RKO (cell line): ENCODE data around the gene ARRB1.
"Not testable (repeated sequence)": the region's sequence is repeated elsewhere in the genome, so short reads cannot be mapped to it uniquely, and the experiment has no call there.

ENCODE experiments used
- DNase-seq: peaks from one replicate; pipeline ENCODE4 v3.0.0-alpha.2; 2016; ENCODE audit warnings: low spot score

The ARRB1 gene

DNA sequence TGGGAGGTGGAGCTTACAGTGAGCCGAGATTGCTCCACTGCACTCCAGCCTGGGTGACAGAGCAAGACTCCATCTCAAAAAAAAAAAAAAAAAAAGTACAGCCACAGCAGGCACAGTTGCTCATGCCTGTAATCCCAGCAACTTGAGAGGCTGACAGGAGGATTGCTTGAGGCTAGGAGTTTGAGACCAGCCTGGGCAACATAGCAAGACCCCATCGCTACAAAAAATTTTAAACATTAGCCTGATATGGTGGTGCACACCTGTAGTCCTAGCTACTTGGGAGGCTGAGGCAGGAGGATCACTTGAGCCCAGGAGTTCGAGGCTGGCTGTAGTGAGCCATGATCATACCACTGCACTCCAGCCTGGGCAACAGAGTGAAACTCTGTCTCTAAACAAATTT lies 76.7 kb downstream of the ARRB1 start:
- not testable (repeated sequence) for DNase-seq

DNA sequence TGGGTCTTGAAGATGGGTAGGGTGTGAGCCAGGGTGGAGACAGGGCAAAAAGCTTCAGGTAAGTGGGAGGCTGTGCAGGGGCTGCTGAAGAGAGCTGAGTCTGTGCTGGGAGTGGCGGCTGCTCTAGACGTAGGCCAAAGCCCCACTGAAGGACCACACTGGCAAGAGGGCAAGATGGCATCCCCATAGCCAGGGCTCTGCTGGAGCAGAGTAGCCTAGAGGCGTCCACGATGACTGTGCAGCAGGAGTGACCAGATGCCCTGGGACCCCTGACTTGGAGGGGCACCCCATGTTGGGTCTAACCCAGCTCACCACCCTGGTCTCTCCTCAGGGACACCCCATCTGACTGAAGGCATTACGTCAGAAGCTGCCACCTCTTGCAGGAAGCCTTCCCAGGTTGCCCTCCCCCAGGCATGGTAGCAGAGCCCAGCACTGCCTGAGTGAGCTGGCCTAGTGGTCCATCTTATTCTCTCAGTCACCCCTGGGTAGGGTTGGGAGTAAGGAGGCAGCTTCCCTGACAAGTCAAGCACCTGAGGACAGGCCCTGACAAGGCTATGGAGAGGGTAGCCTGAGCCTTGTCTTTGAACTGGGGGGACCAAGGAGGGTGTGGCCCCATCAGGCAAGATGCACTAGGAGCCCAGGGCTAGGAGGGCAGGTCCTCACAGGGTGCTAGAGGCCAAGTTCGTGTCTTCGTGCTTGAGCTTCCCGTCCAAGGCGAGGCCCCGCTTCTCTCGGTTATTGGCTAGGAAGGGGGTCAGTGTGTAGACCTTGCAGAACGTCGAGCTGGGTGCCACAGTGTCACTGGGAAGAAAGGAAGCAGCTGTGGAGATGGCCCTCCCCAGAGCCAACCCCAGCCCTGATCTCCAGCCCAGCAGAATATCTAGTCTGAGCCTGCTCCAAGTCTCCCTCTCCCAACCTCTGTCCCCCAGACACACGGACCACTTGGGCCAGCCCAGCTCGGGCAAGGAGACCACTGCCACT lies 77.8 kb downstream of the ARRB1 start:
- no peak for DNase-seq

DNA sequence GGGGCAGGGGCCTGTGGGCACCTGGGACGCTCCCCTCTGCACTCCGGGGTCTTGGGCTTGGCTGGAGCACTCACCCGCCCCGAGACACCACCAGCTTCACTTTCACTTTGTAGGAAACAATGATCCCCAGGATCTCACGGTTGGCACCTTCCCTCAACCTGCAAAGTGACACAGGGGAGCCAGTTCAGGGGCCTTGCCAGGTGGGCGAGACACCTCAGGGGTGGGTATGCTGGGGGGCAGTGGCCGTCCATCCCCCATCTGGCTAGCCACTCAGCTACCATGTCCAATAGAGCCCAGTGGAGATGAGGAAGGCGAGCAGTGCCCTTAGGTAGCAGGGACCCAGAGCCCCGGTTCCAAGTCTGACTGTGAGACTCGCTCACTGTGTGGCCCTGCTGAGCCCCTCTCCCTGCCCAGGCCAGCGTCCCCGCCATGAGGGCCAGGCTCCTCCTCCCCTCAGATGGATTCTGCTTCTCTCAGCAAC lies 78.6 kb downstream of the ARRB1 start:
- DNase-seq, result no peak

DNA sequence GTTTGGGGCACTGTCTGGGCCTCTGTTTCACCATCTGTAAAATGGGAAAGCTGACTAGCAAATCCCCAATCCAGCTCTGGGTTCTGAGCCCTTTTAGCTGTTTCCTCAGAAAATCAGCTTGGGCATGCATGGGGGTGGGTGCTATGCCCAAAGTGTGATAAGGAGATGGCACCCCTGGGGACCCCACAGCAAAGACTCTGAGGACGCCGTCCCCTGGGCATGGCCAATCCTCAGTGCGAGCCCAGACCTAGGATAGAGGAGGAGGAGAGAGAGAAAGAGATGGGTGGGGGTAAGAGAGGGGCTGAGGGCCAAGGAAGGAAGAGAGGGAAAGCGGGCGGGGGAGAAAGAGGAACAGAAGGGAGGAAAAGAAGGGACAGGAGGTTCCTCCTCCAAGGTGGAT lies 79.1 kb downstream of the ARRB1 start:
- DNase-seq, result no peak

DNA sequence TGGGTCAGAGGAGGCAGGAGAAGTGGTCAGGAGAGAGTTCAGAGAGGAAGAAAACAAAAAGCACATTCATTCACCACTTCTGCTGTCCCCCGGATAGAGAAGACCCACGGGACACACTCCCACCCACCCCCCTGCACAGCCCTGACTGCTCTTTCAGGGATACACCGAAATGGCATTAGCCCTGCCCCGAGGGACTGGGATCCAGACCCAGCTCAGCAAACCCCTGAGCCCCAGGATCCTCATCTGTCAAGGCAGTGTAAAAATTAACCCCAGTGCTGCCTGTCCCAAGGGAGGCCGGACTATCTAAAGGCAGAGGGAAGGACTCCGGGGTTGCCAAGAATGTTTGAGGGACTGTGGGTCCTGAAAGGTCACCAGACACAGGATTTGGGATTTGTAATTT lies 79.7 kb downstream of the ARRB1 start:
- no peak for DNase-seq

DNA sequence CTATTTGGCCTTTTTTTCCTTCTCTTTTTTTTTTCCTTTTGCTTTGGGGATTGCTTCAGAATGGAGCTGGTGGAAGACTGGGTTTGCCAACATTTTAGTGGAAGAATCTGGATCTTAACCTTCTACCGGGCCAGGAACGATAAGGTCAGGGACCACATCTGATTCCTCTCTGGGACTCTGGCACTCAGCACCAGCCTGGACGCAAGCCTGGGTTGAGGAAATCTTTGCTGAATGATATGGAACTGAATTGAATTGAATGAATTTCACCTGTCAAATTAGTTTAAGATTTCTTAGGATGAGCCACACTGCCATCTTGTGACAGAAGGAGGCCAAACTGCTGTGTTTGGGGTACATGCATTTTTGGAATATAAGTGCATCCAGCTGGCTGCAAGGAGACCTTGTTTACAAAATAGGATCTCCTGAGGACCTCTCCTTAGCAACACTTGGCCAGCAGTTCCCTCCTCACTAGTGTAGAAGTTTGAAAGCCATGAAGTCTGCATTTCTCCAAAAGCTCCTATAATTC lies 80.5 kb downstream of the ARRB1 start:
- DNase-seq, result peak; percentile 45

DNA sequence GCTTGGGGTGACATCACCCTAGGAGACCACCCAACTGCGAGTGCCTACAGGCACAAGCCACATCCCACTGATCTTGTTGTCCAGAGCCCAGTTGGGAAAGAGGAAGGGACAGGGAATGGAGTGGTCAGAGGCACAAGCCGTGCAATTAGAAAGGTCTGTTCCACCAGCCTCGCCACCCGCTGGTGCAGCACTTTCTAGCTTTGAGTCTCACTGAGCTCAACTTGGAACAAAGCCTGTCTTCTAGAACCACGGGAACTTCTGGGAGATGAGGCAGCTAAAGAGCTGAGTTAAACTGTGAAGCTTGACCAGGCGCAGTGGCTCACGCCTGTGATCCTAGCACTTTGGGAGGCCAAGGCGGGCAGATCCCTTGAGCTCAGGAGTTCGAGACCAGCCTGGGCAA lies 81.6 kb downstream of the ARRB1 start:
- no peak for DNase-seq

DNA sequence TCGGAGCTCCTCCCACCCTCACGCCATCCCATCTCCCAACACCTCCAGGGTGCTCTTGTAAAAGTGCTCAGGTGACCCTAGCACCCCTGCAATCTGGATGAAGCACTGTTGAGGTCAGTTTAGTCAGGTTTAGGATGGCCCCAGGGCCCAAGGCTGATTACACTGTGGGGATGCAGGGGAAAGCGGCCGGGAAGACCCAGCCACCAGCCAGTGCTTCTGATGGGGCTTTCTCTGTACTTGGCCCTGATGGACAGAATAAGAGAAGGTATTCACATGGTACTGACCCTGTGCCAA lies 82.1 kb downstream of the ARRB1 start:
- no peak for DNase-seq

DNA sequence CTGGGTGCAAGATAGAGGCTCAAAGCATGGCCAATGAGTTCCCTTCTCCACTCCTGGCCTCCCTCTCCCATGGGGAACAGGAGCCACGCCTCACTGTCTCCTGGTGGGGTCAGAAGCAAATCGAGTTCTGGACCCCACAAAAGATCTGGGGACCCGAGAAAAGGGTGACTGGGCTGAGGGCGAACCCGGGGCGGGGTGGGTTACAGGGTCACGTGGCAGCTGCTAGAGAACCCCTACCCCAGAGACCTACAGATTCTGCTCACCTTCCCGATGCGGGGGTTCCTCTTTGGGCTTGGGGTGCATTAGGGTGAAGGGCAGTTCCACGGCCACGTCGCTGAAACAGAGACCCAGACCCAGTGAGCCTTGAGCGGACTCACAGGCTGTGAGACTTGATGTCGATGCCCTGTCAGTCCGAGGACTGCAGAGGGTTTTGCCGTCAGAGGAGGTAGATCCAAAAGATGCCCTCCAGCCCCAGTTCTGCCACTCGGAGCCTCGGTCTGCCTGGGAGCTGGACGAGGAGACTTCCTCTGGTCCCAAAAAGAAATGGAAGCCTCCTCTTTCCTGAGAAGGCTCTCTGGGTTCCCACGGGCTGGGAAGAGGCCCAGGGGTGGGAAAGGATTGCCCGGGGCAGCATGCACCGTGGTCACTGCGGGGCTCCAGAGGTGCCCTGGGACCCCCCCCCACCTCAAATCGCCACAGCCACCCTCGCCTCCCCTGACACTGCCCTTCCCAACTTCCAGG lies 82.7 kb downstream of the ARRB1 start:
- no peak for DNase-seq

DNA sequence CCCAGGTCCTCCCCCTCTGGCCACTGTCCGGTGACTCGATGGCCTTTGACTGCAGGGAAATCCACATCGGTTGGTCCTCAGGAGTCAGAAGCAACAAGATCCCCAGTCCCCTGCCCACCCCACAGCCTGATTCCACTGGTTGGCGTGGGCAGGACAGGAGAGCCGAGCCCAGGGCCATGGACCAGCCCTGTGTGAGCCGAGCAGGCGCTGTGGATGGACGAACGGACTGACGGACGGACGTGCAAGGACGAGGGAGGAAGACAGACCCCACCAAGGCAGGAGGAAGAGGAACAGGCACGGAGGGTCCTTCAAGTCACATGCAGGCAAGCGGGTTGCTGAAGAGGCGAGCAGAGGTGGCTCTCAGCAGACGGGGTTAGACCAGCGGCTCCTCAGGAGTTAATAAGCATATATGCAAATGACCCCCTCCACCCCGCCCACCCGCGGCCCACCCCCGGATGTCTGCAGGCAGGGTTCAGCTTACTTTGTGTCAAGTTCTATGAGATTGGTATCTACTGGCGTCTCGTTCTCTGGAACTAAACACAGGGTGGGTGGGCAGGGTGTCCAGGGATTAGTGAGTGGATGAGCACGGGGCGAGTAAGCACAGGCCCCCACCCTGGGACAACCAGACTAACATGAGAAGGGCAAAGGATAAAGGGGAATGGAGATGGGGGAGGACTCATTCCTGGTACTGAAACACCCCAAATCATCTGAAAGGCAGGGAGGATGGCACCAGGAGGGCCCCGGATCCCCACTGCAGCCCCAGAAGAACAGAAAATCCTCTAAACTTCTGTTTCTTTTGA lies 84.1 kb downstream of the ARRB1 start:
- no peak for DNase-seq

DNA sequence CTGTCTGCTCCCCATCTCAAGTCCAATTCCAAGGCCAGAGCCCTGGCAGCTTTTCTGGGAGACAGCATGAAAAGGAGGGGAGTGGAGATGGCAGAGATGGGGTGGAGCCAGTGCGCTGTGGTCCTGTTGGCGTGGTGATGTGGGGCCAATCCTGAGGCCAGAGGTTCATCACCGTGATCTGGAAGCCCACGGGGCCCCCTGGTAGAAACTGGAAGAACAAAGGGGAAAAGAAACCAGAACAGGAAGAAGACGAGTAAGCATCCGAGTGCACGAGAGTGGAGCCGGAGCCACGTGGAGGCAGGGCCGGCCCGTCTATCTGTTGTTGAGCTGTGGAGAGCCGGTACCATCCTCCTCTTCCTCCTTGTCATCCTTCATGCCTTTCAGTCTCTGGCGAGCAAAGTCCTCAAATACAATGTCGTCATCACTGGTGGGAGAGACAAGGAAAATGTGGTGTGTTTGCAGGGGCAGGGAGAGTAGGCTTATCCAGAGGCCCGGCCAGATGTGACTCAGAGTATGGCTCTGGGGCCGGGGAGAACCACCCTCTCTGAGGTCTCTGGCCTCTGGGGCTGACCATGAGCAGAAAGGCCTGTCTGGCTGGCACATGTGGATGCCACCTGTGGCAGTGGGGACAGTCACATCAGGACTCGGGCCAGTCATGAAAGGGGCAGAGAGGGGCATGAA lies 85.5 kb downstream of the ARRB1 start:
- no peak for DNase-seq

DNA sequence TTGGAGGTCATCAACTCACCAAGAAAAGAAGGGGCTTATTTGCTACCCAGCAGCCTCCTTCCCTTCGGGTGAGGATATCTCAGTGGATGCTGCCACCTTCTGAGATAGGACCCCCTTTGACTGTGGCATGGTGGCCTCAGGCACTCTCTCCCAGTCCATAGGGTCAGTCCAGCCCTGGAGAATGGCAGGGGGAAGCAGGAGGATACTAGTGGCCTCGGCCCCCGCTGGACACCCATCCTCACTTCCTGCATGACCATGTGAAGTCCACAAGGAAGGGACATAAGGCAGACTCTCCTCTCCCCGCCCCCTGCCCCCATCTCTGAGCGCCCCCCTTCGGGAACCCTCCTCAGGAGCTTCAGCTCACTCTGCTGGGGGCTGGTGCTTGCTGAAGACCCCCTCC lies 86.5 kb downstream of the ARRB1 start:
- no peak for DNase-seq

DNA sequence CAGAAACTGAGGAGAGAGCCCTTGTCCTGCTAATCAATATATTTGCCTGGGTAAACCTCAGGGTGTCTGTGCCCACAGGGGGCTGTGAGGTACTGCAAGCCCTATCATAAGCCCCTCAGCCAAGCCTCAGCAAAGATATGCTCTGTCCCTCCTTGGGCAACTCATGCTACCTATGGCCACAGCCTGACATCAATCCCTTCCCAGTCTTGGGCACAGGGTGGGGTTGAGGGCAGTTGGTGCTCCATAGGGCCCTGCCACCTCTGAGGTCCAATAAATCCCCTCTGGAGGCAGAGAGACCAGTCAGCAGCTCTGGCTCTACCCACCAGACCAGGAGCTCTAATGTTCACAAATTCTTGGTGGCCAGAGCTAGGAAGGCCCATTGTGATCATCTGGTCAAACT lies 87.1 kb downstream of the ARRB1 start:
- no peak for DNase-seq

DNA sequence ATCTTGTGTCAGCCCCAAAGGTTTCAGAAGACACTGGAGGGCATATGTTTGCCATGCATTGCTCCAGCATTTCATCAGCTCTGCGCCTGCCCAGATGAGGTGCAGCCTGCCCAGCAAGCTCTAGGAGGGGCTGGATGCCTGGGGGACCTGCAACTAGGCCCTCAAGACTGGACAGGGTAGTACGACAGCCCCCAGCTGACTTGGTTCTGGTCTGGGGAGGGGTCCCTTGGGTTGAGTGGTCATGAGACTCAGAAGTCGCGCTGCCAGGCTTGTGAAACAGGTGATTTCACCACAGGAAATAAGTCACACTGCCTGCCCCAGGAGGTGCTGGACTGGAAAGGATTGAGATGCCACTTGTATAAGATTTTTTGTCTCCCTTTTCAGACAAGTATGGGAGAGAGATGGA lies 87.5 kb downstream of the ARRB1 start:
- DNase-seq, result no peak

DNA sequence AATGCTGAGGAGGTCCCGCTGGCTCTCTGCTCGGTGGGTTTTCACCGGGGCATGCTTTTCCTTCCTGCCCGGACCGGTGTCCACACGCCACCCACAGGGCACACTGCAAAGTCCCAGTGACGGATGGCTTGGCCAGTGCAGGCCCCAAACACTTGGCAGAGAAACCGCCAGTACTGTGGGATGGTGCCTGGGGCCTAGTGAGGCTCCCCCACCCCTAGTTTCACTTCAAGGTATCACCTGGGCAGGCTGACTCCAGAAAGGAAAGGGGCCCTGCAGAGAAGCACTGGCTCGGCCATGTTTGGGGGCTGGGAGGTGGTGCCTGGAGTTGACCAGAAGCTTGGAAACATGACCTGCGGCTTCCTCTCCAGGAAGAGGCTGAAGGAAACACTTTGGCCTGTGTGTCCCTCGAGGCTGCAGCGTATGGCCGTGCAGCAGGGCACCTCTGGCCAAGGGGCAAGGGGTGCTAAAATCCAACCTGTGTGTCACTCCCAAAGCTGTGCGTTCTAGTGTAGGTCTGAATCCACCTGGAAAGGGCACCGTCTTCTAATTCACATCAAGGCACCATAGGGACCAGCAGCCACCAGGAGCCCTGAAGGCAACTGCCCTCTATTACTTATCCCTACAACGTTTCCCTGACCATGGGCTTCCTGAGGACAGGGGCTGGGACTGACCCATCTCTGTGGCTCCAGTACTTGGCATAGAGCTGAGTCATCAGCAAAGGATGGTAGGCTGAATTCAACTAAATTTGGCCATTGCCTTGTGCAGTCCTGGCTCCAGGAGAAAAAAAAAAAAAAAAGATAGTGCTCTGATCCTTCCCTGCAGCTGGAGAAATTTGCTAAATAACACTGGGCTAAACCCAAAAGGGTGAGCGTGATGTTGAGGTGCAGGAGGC lies 88.3 kb downstream of the ARRB1 start:
- no peak for DNase-seq

DNA sequence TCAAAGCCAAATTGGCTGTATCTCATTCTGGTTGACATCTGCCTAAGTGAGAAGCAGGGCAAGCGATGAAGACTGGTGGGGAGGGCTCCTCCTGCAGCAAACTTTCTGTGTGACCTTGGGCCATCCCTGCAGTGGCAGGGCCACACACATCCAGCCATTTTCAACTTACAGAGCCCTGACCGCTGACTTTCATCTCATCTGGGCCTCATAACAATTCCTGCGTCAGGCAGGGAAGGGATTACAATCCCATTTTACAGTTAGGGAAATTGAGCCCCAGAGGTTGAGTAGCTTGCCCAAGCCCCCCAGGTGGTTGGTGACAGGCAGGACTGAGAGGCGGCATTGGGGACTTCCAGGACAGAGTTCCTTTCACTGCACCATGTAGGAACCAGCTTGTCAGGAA lies 89.0 kb downstream of the ARRB1 start:
- no peak for DNase-seq

DNA sequence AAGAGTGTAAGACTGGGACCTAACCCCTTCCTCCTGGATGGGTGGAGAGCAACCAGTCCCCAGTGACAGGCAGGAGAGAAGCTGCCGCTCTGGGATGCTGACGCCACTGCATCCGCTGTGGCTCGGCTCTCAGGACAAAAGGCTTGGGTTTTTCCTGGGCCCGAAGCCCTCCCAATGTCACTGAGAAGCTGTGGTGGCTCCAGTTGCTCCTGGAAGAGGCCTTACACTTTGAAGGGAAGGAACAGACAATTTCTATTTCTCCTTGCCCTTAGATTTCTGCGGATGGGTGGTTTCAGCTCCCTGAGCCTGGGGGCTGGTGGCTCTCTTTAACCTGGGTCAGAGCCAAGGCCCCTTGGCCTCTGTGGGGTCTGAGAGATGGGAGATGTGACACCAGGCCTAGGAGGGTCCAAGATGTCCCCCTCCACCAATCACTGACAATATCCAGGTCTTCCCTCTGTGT lies 89.5 kb downstream of the ARRB1 start:
- no peak for DNase-seq

DNA sequence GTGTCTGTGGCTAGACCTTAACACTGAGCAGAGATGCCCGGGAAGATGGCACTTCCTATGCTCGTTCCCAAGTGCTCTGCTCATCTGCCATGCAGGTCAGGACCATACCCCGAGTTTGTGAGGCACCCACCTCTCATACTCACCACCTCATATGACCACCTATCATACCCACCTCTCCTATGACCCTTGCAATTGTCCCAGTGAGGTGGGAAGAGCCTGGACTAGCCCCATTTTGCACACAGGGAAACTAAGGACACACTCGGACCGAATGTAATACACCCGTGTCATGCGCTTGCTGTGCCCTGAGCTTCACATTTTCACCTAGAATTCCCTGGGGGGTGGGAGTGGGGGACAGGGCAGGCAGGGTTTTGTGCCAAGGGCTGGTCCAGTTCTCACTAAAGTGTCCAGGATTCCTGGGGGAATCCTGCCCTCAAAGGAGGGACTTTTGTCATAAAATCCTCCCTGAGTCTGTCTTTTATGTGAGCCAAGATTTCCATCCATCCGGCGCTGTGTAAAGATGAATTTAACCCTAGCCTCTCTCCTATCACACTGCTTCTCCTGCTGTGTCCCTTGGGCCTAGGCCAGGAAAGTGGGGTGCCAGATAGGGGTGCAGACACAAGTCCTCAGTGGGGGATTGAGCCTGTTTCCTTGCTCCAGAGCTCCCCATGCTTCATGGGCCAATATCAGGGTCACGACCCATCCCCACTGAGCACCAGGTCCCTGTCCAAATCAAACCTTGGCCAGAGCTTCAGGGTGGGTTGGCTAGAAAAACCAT lies 90.9 kb downstream of the ARRB1 start:
- DNase-seq, result no peak

DNA sequence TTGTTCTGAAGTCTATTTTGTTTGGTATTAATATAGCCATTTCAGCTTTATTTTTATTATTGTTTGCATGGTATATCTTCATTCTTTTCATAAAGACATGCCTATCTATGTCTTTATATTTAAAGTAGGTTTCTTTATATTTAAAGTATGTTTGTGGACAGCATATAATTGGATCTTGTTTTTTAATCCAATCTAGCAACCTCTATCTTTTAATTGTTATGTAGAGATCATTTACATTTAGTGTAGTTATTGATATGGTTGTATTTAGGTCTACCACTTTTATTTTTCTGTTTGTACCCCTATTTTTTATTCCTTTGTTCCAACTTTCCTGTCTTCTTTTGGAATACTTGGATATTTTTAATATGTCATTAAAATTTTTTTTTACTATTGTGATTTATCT lies 97.1 kb downstream of the ARRB1 start:
- DNase-seq, result no peak

DNA sequence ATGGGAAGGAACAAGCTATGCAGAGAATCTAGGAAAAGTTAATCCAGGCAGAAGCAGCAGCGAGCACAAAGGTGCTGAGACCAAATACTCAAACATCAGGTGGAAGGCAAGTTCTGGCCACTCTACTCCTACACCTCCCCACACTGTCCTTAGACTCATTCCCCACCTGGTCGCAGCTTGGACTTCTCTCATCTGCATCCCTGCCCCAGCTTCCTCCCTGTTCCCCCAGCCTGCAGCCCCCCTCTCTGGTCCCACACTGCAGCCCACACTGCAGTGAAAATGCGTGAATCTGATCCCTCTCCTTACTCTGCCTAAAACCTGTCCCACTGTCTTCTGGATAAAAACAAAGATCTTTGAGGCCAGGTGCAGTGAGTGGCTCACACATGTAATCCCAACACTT lies 101.8 kb downstream of the ARRB1 start:
- DNase-seq, result no peak
